22Rv1 (cell line): ENCODE results near the gene IQSEC3.

Experiments
- ZFX ChIP-seq: fragments of 450-650 bp; IDR thresholded peaks from 2 replicates; pipeline ENCODE4 v1.6.1; 2017; ENCODE audit warnings: antibody characterized with exemption, borderline replicate concordance
- TF ChIP-seq, protein P1 (sequence below): fragments of 450-650 bp; IDR thresholded peaks from 2 replicates; pipeline ENCODE4 v1.5.1; 2017; ENCODE audit warnings: mild to moderate bottlenecking

DNA sequence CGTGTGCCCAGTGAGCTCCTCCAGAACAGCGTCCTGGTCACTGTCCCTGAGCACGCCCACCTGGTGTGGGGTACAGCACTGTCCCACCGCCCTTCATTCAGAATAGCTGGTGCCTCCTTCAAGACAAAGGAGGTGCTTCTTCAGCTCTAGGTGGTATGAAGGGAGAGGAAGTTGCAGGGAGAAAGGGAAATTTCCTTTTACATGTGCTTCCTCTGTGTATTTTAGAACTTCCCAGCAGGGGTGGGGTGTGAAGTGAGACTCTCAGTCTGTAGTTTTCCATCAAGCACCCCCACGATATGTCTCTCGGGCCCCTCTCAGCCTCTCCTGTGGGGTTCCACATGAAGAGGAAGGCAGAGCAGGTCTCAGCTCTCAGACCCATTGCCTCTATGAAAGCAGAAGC, 148.5 kb downstream of the IQSEC3 start:
- TF ChIP-seq, protein P1, sequence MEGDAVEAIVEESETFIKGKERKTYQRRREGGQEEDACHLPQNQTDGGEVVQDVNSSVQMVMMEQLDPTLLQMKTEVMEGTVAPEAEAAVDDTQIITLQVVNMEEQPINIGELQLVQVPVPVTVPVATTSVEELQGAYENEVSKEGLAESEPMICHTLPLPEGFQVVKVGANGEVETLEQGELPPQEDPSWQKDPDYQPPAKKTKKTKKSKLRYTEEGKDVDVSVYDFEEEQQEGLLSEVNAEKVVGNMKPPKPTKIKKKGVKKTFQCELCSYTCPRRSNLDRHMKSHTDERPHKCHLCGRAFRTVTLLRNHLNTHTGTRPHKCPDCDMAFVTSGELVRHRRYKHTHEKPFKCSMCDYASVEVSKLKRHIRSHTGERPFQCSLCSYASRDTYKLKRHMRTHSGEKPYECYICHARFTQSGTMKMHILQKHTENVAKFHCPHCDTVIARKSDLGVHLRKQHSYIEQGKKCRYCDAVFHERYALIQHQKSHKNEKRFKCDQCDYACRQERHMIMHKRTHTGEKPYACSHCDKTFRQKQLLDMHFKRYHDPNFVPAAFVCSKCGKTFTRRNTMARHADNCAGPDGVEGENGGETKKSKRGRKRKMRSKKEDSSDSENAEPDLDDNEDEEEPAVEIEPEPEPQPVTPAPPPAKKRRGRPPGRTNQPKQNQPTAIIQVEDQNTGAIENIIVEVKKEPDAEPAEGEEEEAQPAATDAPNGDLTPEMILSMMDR, result no peak
- no peak for TF ChIP-seq ZFX
